ENCODE data around the gene MXRA5. TPM values are rescaled to one million over a fixed set of nuclear protein-coding genes. Genes with fewer than 3 reads are reported as not detected.
"Not testable (repeated sequence)": the region's sequence is repeated elsewhere in the genome, so short reads cannot be mapped to it uniquely, and the experiment has no call there.

MXRA5 gene
- total RNA-seq, 1 donor from 2014 or later: 2.0 TPM

GRCh38 chrX:3380603-3381002, 34.2 kb upstream of the MXRA5 start:
- no peaks in the 10 kb centered on the region for H3K36me3 ChIP-seq
- no peaks in the 10 kb centered on the region for H3K9me3 ChIP-seq (replicated peaks)
- no peaks in the 10 kb centered on the region for H3K27me3 ChIP-seq (ENCODE audit: low read depth)
- no peak for DNase-seq
- intact Hi-C loops (cut with micrococcal nuclease): no loop called here
- H3K4me1 ChIP-seq: no peaks in the 10 kb centered on the region
- no peak overlapping the region for H3K4me3 ChIP-seq
- TF ChIP-seq CTCF (IDR thresholded peaks at IDR 0.05; ENCODE audit: borderline replicate concordance): no peak
- H3K27ac ChIP-seq (replicated peaks): no peak overlapping the region

GRCh38 chrX:3379111-3379510, 32.7 kb upstream of the MXRA5 start:
- no peak for TF ChIP-seq CTCF (IDR thresholded peaks at IDR 0.05; ENCODE audit: borderline replicate concordance)
- Histone ChIP-seq H3K9me3 (replicated peaks) (no peaks in the 10 kb centered on the region), H3K4me1 (no peaks in the 10 kb centered on the region), H3K27ac (replicated peaks) (no peak overlapping the region), H3K4me3 (no peak overlapping the region), H3K36me3 (no peaks in the 10 kb centered on the region), H3K27me3 (ENCODE audit: low read depth) (no peaks in the 10 kb centered on the region)
- DNase-seq: no peak
- intact Hi-C loops (cut with micrococcal nuclease): no loop called here

GRCh38 chrX:3378156-3378555, 31.7 kb upstream of the MXRA5 start:
- Histone ChIP-seq H3K27ac (replicated peaks) (no peak overlapping the region), H3K9me3 (replicated peaks) (no peaks in the 10 kb centered on the region), H3K27me3 (ENCODE audit: low read depth) (no peaks in the 10 kb centered on the region), H3K4me3 (no peak overlapping the region), H3K4me1 (no peaks in the 10 kb centered on the region), H3K36me3 (no peaks in the 10 kb centered on the region)
- no peak for TF ChIP-seq CTCF (IDR thresholded peaks at IDR 0.05; ENCODE audit: borderline replicate concordance)
- DNase-seq: no peak
- intact Hi-C loops (cut with micrococcal nuclease): no loop called here

GRCh38 chrX:3377560-3377959, 31.1 kb upstream of the MXRA5 start:
- Histone ChIP-seq H3K4me3 (no peak overlapping the region), H3K9me3 (replicated peaks) (no peaks in the 10 kb centered on the region), H3K27me3 (ENCODE audit: low read depth) (no peaks in the 10 kb centered on the region), H3K4me1 (no peaks in the 10 kb centered on the region), H3K36me3 (no peaks in the 10 kb centered on the region), H3K27ac (replicated peaks) (no peak overlapping the region)
- DNase-seq: no peak
- intact Hi-C loops (cut with micrococcal nuclease): no loop called here
- TF ChIP-seq CTCF (IDR thresholded peaks at IDR 0.05; ENCODE audit: borderline replicate concordance): no peak

- H3K27me3 ChIP-seq (ENCODE audit: low read depth); H3K4me1 ChIP-seq; DNase-seq; H3K36me3 ChIP-seq; intact Hi-C loops (cut with micrococcal nuclease); H3K27ac ChIP-seq (replicated peaks); H3K4me3 ChIP-seq; H3K9me3 ChIP-seq (replicated peaks): not testable (repeated sequence)
Observed at GRCh38 chrX:3375878-3376508, 29.5 kb upstream of the MXRA5 start.

GRCh38 chrX:3374108-3374800, 27.8 kb upstream of the MXRA5 start:
- DNase-seq: no peak
- Histone ChIP-seq H3K4me1 (no peaks in the 10 kb centered on the region), H3K27me3 (ENCODE audit: low read depth) (no peaks in the 10 kb centered on the region), H3K36me3 (no peaks in the 10 kb centered on the region), H3K4me3 (no peak overlapping the region), H3K9me3 (replicated peaks) (no peaks in the 10 kb centered on the region), H3K27ac (replicated peaks) (no peak overlapping the region)
- intact Hi-C loops (cut with micrococcal nuclease): no loop called here
- TF ChIP-seq CTCF (IDR thresholded peaks at IDR 0.05; ENCODE audit: borderline replicate concordance): no peak
